OCI-LY7 (cell line): ENCODE results near the gene ARHGAP42.

Experiments used
- EZH2phosphoT487 ChIP-seq: fragments of 200-600 bp; sonication (generic); IDR thresholded peaks from 2 replicates; pipeline ENCODE4 v1.6.1; 2018; ENCODE audit warnings: low read depth, borderline replicate concordance, mild to moderate bottlenecking, mixed run types, antibody characterized with exemption, low read length, moderate library complexity, mixed read lengths
- TF ChIP-seq, protein P1 (sequence below): fragments of 200-600 bp; sonication (generic); conservative IDR thresholded peaks from 2 replicates; pipeline ENCODE4 v1.5.1; 2014; ENCODE audit warnings: mild to moderate bottlenecking, antibody characterized with exemption, low read length, moderate library complexity, mixed read lengths

- TF ChIP-seq, protein P1, sequence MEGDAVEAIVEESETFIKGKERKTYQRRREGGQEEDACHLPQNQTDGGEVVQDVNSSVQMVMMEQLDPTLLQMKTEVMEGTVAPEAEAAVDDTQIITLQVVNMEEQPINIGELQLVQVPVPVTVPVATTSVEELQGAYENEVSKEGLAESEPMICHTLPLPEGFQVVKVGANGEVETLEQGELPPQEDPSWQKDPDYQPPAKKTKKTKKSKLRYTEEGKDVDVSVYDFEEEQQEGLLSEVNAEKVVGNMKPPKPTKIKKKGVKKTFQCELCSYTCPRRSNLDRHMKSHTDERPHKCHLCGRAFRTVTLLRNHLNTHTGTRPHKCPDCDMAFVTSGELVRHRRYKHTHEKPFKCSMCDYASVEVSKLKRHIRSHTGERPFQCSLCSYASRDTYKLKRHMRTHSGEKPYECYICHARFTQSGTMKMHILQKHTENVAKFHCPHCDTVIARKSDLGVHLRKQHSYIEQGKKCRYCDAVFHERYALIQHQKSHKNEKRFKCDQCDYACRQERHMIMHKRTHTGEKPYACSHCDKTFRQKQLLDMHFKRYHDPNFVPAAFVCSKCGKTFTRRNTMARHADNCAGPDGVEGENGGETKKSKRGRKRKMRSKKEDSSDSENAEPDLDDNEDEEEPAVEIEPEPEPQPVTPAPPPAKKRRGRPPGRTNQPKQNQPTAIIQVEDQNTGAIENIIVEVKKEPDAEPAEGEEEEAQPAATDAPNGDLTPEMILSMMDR, result no peak
- no peak for TF ChIP-seq EZH2phosphoT487
Observed at GRCh38 chr11:100726680-100727079, 39.6 kb downstream of the ARHGAP42 start.
